Spleen (tissue), 11 donors: ENCODE measurements around the gene FAT1. TPM values are rescaled to one million over a fixed set of nuclear protein-coding genes. Genes with fewer than 3 reads are reported as not detected.

Experiments
- DNase-seq: peaks from one replicate; pipeline ENCODE4 v3.0.0-alpha.2; 2020
- H3K27ac ChIP-seq, 8 donors: fragments of 200-600 bp; sonication (generic) in 7 of 8; 1 replicate in 4 of 8; 2 replicates in 4 of 8; pipeline versions ENCODE4 v1.5.0 to v1.8.0; 2016 to 2021; ENCODE audit warnings: inconsistent platforms in 4 of 8, mild to moderate bottlenecking in 4 of 8, moderate library complexity in 1 of 8
- H3K27me3 ChIP-seq, 7 donors: fragments of 200-600 bp; sonication (generic) in 6 of 7; replicated peaks in 1 of 7; 1 replicate in 4 of 7; 2 replicates in 3 of 7; pipeline versions ENCODE4 v1.5.0 to v1.8.0; 2016 to 2021; ENCODE audit warnings: inconsistent platforms in 3 of 7, mild to moderate bottlenecking in 1 of 7
- H3K36me3 ChIP-seq, 6 donors: fragments of 200-600 bp; sonication (generic) in 5 of 6; 1 replicate in 4 of 6; 2 replicates in 2 of 6; pipeline versions ENCODE4 v1.5.0 to v1.8.0; 2016 to 2021; ENCODE audit warnings: inconsistent platforms in 2 of 6
- H3K4me1 ChIP-seq, 6 donors: fragments of 200-600 bp; sonication (generic) in 5 of 6; 1 replicate in 3 of 6; 2 replicates in 3 of 6; pipeline versions ENCODE4 v1.5.0 to v1.8.0; 2016 to 2021; ENCODE audit warnings: inconsistent platforms in 3 of 6
- H3K4me3 ChIP-seq, 8 donors: fragments of 200-600 bp; sonication (generic) in 7 of 8; 1 replicate in 4 of 8; 2 replicates in 4 of 8; pipeline versions ENCODE4 v1.5.0 to v1.8.0; 2016 to 2021; ENCODE audit warnings: inconsistent platforms in 4 of 8, mild to moderate bottlenecking in 4 of 8, moderate library complexity in 2 of 8
- H3K9me3 ChIP-seq, 8 donors: fragments of 200-600 bp; sonication (generic) in 7 of 8; 1 replicate in 4 of 8; 2 replicates in 4 of 8; pipeline versions ENCODE4 v1.5.0 to v1.8.0; 2016 to 2021; ENCODE audit warnings: inconsistent platforms in 4 of 8
- CTCF ChIP-seq, 11 experiments: fragments of 200-600 bp in 7 of 11; fragments of 450-650 bp in 4 of 11; sonication (generic) in 4 of 11; IDR thresholded peaks in 8 of 11; conservative IDR thresholded peaks in 3 of 11; 1 replicate in 7 of 11; 2 replicates in 4 of 11; pipeline versions ENCODE4 v1.4.0 to v1.8.0; 2016 to 2021; ENCODE audit warnings: antibody characterized with exemption in 11 of 11, inconsistent platforms in 4 of 11, mild to moderate bottlenecking in 1 of 11
- POLR2A ChIP-seq, 3 donors: fragments of 450-650 bp; IDR thresholded peaks; one replicate each; pipeline ENCODE4 v1.5.1; 2017; ENCODE audit warnings: antibody characterized with exemption in 3 of 3, mild to moderate bottlenecking in 1 of 3
- POLR2AphosphoS5 ChIP-seq, 3 donors: sonication (generic); formaldehyde crosslinking; IDR thresholded peaks; one replicate each; pipeline ENCODE4 v1.5.1; 2017; ENCODE audit warnings: antibody characterized with exemption in 3 of 3
- WGBS, 5 donors: extraction: QIAGEN DNeasy Blood & Tissue Kit in 3 of 5; methylation state at CpG; one replicate each; pipeline versions ENCODE4 v1.1.5 to v1.1.7; 2013 to 2018; 5-methylcytosine and 5-hydroxymethylcytosine counted together
- intact Hi-C: fragments of 100-400 bp; cut with DNase I; formaldehyde crosslinking; loops from one replicate; pipeline ENCODE4 v1.15.0; 2023; ENCODE audit warnings: low total_unique reads
- polyA plus RNA-seq, 3 donors: library from polyadenylated mRNA; stranded (reverse); fragments of 200-250 nt; gene quantifications; one replicate each; pipeline ENCODE4 v1.2.1, GENCODE V29; 2013
- total RNA-seq, 7 donors: library from RNA; depleted of rRNA in 3 of 7; stranded (reverse); fragments of >200 nt in 3 of 7; fragmentation: NEBNext Ultra II Directional in 4 of 7; extraction: Animal tissue kit (Norgen Biotek cat#: 25700) in 4 of 7; gene quantifications; one replicate each; pipeline versions ENCODE4 v1.1.0 to v1.2.1, GENCODE V29; 2016 to 2021
- donor health status: healthy with polysubstance abuse.
- donor health status: DM: no; HTN: no; CAD: no; lungs with moderate emphysema.
- donor health status: DM: no; HTN: no; CAD: no.
- donor health status: Bipolar disorder and iron deficiency.
- donor health status: healthy.
- donor health status: DM: no; HTN: no; CAD: no.
- donor health status: DM: yes; HTN: yes; CAD: no.

The FAT1 gene
- total and polyA plus RNA-seq, 10 donors: 0.87 to 20.0 (median 4.6) TPM

GRCh38 chr4:186557061-186557460, 166.6 kb downstream of the FAT1 start:
- H3K4me3 ChIP-seq: no peak overlapping the region
- no peak for TF ChIP-seq POLR2AphosphoS5 (IDR thresholded peaks at IDR 0.05)
- no peak for TF ChIP-seq POLR2A (IDR thresholded peaks at IDR 0.05)
- no peak for TF ChIP-seq CTCF (IDR thresholded peaks at IDR 0.05 in 8 of 11, conservative IDR thresholded peaks at IDR 0.05 in 3 of 11)
- H3K27ac ChIP-seq: no peak overlapping the region
- DNase-seq: no peak
- peaks cover 0 to 6% (median 0%) of the 10 kb centered on the region in 8 donors for H3K9me3 ChIP-seq
- intact Hi-C loops: no loop called here
- H3K4me1 ChIP-seq: peaks cover 0 to 7% (median 0%) of the 10 kb centered on the region in 6 donors
- H3K36me3 ChIP-seq: no peaks in the 10 kb centered on the region
- WGBS, 5 donors: 54 to 84% (median 66%) methylated on average over 7 of the region's 7 CpGs
- peaks cover 0 to 52% (median 24%) of the 10 kb centered on the region in 7 donors for H3K27me3 ChIP-seq

GRCh38 chr4:186554914-186555827, 168.5 kb downstream of the FAT1 start, which contains the start of gene MTNR1A:
TSS of gene MTNR1A (minus strand) at chr4:186555567. CDS start at chr4:186555365, 202 bp downstream.
- H3K4me3 ChIP-seq: peak within 1 kb of the TSS in 1 of 8 donors; percentile 21
- H3K36me3 ChIP-seq: no peaks in the 10 kb centered on the region
- peak; percentile 69 for DNase-seq
- intact Hi-C loops: no loop called here
- H3K9me3 ChIP-seq: peaks cover 0 to 2% (median 0%) of the 10 kb centered on the region in 8 donors
- peaks cover 0 to 7% (median 0%) of the 10 kb centered on the region in 6 donors for H3K4me1 ChIP-seq
- H3K27ac ChIP-seq: no peak within 1 kb of the TSS
- peaks cover 0 to 52% (median 24%) of the 10 kb centered on the region in 7 donors for H3K27me3 ChIP-seq
- 9 to 17% (median 12%) methylated on average over 32 to 91 of the region's 91 CpGs for WGBS, 5 donors
- TF ChIP-seq CTCF (IDR thresholded peaks at IDR 0.05 in 8 of 11, conservative IDR thresholded peaks at IDR 0.05 in 3 of 11): no peak
- no peak for TF ChIP-seq POLR2AphosphoS5 (IDR thresholded peaks at IDR 0.05)
- no peak for TF ChIP-seq POLR2A (IDR thresholded peaks at IDR 0.05)

- DNase-seq: peak; percentile 44
Measured at GRCh38 chr4:186554539-186554913, 169.1 kb downstream of the FAT1 start.

More at GRCh38 chr4:186554539-186554913, 169.1 kb downstream of the FAT1 start:
- Histone ChIP-seq H3K4me1 (peaks cover 0 to 7% (median 0%) of the 10 kb centered on the region in 6 donors), H3K27ac (no peak overlapping the region), H3K27me3 (peaks cover 0 to 52% (median 24%) of the 10 kb centered on the region in 7 donors), H3K9me3 (no peaks in the 10 kb centered on the region), H3K36me3 (no peaks in the 10 kb centered on the region), H3K4me3 (no peak overlapping the region)
- TF ChIP-seq POLR2AphosphoS5 (IDR thresholded peaks at IDR 0.05) (no peak), POLR2A (IDR thresholded peaks at IDR 0.05) (no peak), CTCF (IDR thresholded peaks at IDR 0.05 in 8 of 11, conservative IDR thresholded peaks at IDR 0.05 in 3 of 11) (no peak)
- 2 to 7% (median 6%) methylated on average over 12 of the region's 12 CpGs for WGBS, 5 donors
- intact Hi-C loops: no loop called here
